Esophagus muscularis mucosa (tissue), 4 donors: Measurements from ENCODE around the gene SH3BGR. TPM values are rescaled to one million over a fixed set of nuclear protein-coding genes. Genes with fewer than 3 reads are reported as not detected.

Source experiments
- DNase-seq: peaks from one replicate; pipeline ENCODE4 v3.0.0-alpha.2; 2017; ENCODE audit errors: extremely low spot score
- H3K27ac ChIP-seq, 4 donors: fragments of 200-600 bp; sonication (generic); replicated peaks in 1 of 4; 1 replicate in 3 of 4; 2 replicates in 1 of 4; pipeline ENCODE4 v1.5.1; 2016 to 2019; ENCODE audit warnings: mild to moderate bottlenecking in 1 of 4
- H3K27me3 ChIP-seq, 4 donors: fragments of 200-600 bp; sonication (generic); one replicate each; pipeline versions ENCODE4 v1.5.1 to v1.6.0; 2016 to 2019
- H3K36me3 ChIP-seq, 4 donors: fragments of 200-600 bp; sonication (generic); one replicate each; pipeline ENCODE4 v1.5.1; 2016 to 2019
- H3K4me1 ChIP-seq, 4 donors: fragments of 200-600 bp; sonication (generic); one replicate each; pipeline ENCODE4 v1.5.1; 2016 to 2019
- H3K4me3 ChIP-seq, 4 donors: fragments of 200-600 bp; sonication (generic); 1 replicate in 2 of 4; 2 replicates in 2 of 4; pipeline ENCODE4 v1.5.1; 2016 to 2019; ENCODE audit warnings: mild to moderate bottlenecking in 4 of 4, moderate library complexity in 1 of 4
- H3K9me3 ChIP-seq, 4 donors: fragments of 200-600 bp; sonication (generic); 1 replicate in 3 of 4; 2 replicates in 1 of 4; pipeline ENCODE4 v1.5.1; 2016 to 2019
- CTCF ChIP-seq, 3 experiments: fragments of 200-600 bp in 2 of 3; fragments of 450-650 bp in 1 of 3; sonication (generic) in 2 of 3; IDR thresholded peaks; one replicate each; pipeline ENCODE4 v1.5.1; 2017 to 2019; ENCODE audit warnings: antibody characterized with exemption in 3 of 3, mild to moderate bottlenecking in 2 of 3, moderate library complexity in 1 of 3
- EP300 ChIP-seq: sonication (generic); formaldehyde crosslinking; IDR thresholded peaks from one replicate; pipeline ENCODE4 v1.6.1; 2017; ENCODE audit warnings: antibody characterized with exemption
- POLR2A ChIP-seq: fragments of 450-650 bp; IDR thresholded peaks from one replicate; pipeline ENCODE4 v1.6.1; 2017; ENCODE audit warnings: antibody characterized with exemption, moderate library complexity, mild to moderate bottlenecking, low read depth
- POLR2AphosphoS5 ChIP-seq, 2 donors: sonication (generic); formaldehyde crosslinking; IDR thresholded peaks; one replicate each; pipeline ENCODE4 v1.6.1; 2017; ENCODE audit warnings: antibody characterized with exemption in 2 of 2
- WGBS: methylation state at CpG from one replicate; pipeline ENCODE4 v1.1.5; 2018; 5-methylcytosine and 5-hydroxymethylcytosine counted together
- intact Hi-C: fragments of 100-400 bp; cut with DNase I; formaldehyde crosslinking; loops from one replicate; pipeline ENCODE4 v1.15.1; 2023
- total RNA-seq, 4 donors: library from RNA; depleted of rRNA; stranded (reverse); fragments of >200 nt; gene quantifications; one replicate each; pipeline versions ENCODE4 v1.1.0 to v1.2.1, GENCODE V29; 2016

Gene SH3BGR
- total RNA-seq, 4 donors from 2014 or later: 9.7 to 33.9 (median 24.1) TPM

- Histone ChIP-seq H3K36me3 (peaks cover 0 to 5% (median 0%) of the 10 kb centered on the region in 4 donors), H3K9me3 (no peaks in the 10 kb centered on the region), H3K4me1 (no peaks in the 10 kb centered on the region), H3K27me3 (no peaks in the 10 kb centered on the region), H3K27ac (no peak overlapping the region), H3K4me3 (no peak overlapping the region)
- WGBS: 86% methylated on average over 2 of the region's 2 CpGs
- intact Hi-C loops: no loop called here
- TF ChIP-seq EP300 (no peak), POLR2A (no peak), CTCF (IDR thresholded peaks at IDR 0.05) (no peak), POLR2AphosphoS5 (IDR thresholded peaks at IDR 0.05) (no peak)
- no peak for DNase-seq
Measured at GRCh38 chr21:39474611-39475010, 22.8 kb downstream of the SH3BGR start.

- 84% methylated on average over 4 of the region's 4 CpGs for WGBS
- no peaks in the 10 kb centered on the region for H3K9me3 ChIP-seq
- peaks cover 0 to 19% (median 14%) of the 10 kb centered on the region in 4 donors for H3K4me1 ChIP-seq
- no peak overlapping the region for H3K27ac ChIP-seq
- TF ChIP-seq POLR2A (no peak), CTCF (IDR thresholded peaks at IDR 0.05) (no peak), POLR2AphosphoS5 (IDR thresholded peaks at IDR 0.05) (no peak), EP300 (no peak)
- H3K4me3 ChIP-seq: no peak overlapping the region
- intact Hi-C loops: no loop called here
- H3K36me3 ChIP-seq: peaks cover 0 to 5% (median 0%) of the 10 kb centered on the region in 4 donors
- no peak for DNase-seq
- H3K27me3 ChIP-seq: no peaks in the 10 kb centered on the region
Measured at GRCh38 chr21:39479164-39479813, 27.5 kb downstream of the SH3BGR start.

GRCh38 chr21:39479814-39480182, 28.0 kb downstream of the SH3BGR start:
- H3K27ac ChIP-seq: no peak overlapping the region
- H3K9me3 ChIP-seq: no peaks in the 10 kb centered on the region
- no peaks in the 10 kb centered on the region for H3K27me3 ChIP-seq
- no peak for DNase-seq
- no peak overlapping the region for H3K4me3 ChIP-seq
- intact Hi-C loops: no loop called here
- TF ChIP-seq POLR2A (no peak), POLR2AphosphoS5 (IDR thresholded peaks at IDR 0.05) (no peak), CTCF (IDR thresholded peaks at IDR 0.05) (no peak), EP300 (no peak)
- H3K36me3 ChIP-seq: peaks cover 0 to 5% (median 0%) of the 10 kb centered on the region in 4 donors
- WGBS: 39% methylated on average over 2 of the region's 2 CpGs
- H3K4me1 ChIP-seq: peaks cover 1 to 24% (median 19%) of the 10 kb centered on the region in 4 donors

- peaks cover 0 to 5% (median 0%) of the 10 kb centered on the region in 4 donors for H3K36me3 ChIP-seq
- H3K27ac ChIP-seq: no peak overlapping the region
- no peak for DNase-seq
- no peak overlapping the region for H3K4me3 ChIP-seq
- WGBS: 95% methylated on average over 4 of the region's 4 CpGs
- intact Hi-C loops: no loop called here
- TF ChIP-seq POLR2A (no peak), EP300 (no peak), CTCF (IDR thresholded peaks at IDR 0.05) (no peak), POLR2AphosphoS5 (IDR thresholded peaks at IDR 0.05) (no peak)
- H3K4me1 ChIP-seq: peaks cover 5 to 29% (median 22%) of the 10 kb centered on the region in 4 donors
- no peaks in the 10 kb centered on the region for H3K9me3 ChIP-seq
- H3K27me3 ChIP-seq: no peaks in the 10 kb centered on the region
Measured at GRCh38 chr21:39480271-39480670, 28.5 kb downstream of the SH3BGR start.

GRCh38 chr21:39481886-39482285, 30.1 kb downstream of the SH3BGR start:
- Histone ChIP-seq H3K4me1 (peaks cover 5 to 30% (median 23%) of the 10 kb centered on the region in 4 donors), H3K4me3 (no peak overlapping the region), H3K36me3 (no peaks in the 10 kb centered on the region), H3K27ac (no peak overlapping the region), H3K27me3 (no peaks in the 10 kb centered on the region), H3K9me3 (no peaks in the 10 kb centered on the region)
- intact Hi-C loops: no loop called here
- DNase-seq: no peak
- no peak for TF ChIP-seq CTCF (IDR thresholded peaks at IDR 0.05)
- no peak for TF ChIP-seq POLR2AphosphoS5 (IDR thresholded peaks at IDR 0.05)
- no peak for TF ChIP-seq EP300
- no peak for TF ChIP-seq POLR2A
- WGBS: 84% methylated on average over 3 of the region's 3 CpGs
